Esophagus (tissue), 2 donors: ENCODE data around the gene TMUB2. TPM values are rescaled to one million over a fixed set of nuclear protein-coding genes. Genes with fewer than 3 reads are reported as not detected.

Source experiments
- H3K27ac ChIP-seq, 2 donors: one replicate each; pipeline ENCODE4 v1.5.1; 2013; ENCODE audit warnings: low read depth in 2 of 2, mild to moderate bottlenecking in 2 of 2, inconsistent platforms in 1 of 2, low read length in 1 of 2, moderate library complexity in 1 of 2
- H3K27me3 ChIP-seq, 2 donors: one replicate each; pipeline ENCODE4 v1.6.1; 2013; ENCODE audit warnings: low read length in 2 of 2, control low read depth in 1 of 2, mild to moderate bottlenecking in 1 of 2; ENCODE audit not compliant: insufficient read depth in 2 of 2, control insufficient read depth in 1 of 2
- H3K36me3 ChIP-seq, 2 donors: one replicate each; pipeline ENCODE4 v1.6.1; 2013; ENCODE audit warnings: low read length in 1 of 2; ENCODE audit not compliant: control insufficient read depth in 2 of 2, insufficient read depth in 2 of 2
- H3K4me1 ChIP-seq, 2 donors: one replicate each; pipeline ENCODE4 v1.6.1; 2013; ENCODE audit warnings: low read length in 1 of 2; ENCODE audit not compliant: control insufficient read depth in 2 of 2, insufficient read depth in 2 of 2
- H3K4me3 ChIP-seq, 2 donors: one replicate each; pipeline ENCODE4 v1.5.1; 2013; ENCODE audit warnings: low read length in 2 of 2, mild to moderate bottlenecking in 2 of 2, low read depth in 1 of 2, moderate library complexity in 1 of 2
- H3K9me3 ChIP-seq, 2 donors: one replicate each; pipeline ENCODE4 v1.6.1; 2013; ENCODE audit warnings: mild to moderate bottlenecking in 2 of 2, low read depth in 1 of 2, low read length in 1 of 2, moderate library complexity in 1 of 2; ENCODE audit not compliant: control insufficient read depth in 2 of 2, insufficient read depth in 1 of 2
- WGBS, 2 donors: extraction: QIAGEN DNeasy Blood & Tissue Kit; methylation state at CpG; one replicate each; pipeline ENCODE4 v1.1.7; 2013; 5-methylcytosine and 5-hydroxymethylcytosine counted together
- polyA plus RNA-seq, 2 donors: library from polyadenylated mRNA; stranded (reverse); fragments of 200-250 nt; gene quantifications; one replicate each; pipeline ENCODE4 v1.2.3, GENCODE V29; 2013
- donor health status: healthy with polysubstance abuse.
- donor health status: Bipolar disorder and iron deficiency.

TMUB2 gene
- polyA plus RNA-seq, 2 donors = 25.2 to 37.5 TPM

GRCh38 chr17:44191369-44191768 lies 4.6 kb downstream of the TMUB2 start:
- Histone ChIP-seq H3K27me3 (no peaks in the 10 kb centered on the region), H3K4me3 (no peak overlapping the region), H3K36me3 (peaks cover 20 to 45% of the 10 kb centered on the region in 2 donors), H3K4me1 (peaks cover 0 to 12% of the 10 kb centered on the region in 2 donors), H3K27ac (peak overlapping the region in 1 of 2 donors; percentile 34), H3K9me3 (no peaks in the 10 kb centered on the region)
- 68 to 74% methylated on average over 5 of the region's 5 CpGs for WGBS, 2 donors

GRCh38 chr17:44191941-44192496 lies 5.2 kb downstream of the TMUB2 start:
- peak overlapping the region; percentile 63 to 83 for H3K27ac ChIP-seq
- H3K36me3 ChIP-seq = peaks cover 20 to 45% of the 10 kb centered on the region in 2 donors
- H3K4me3 ChIP-seq = no peak overlapping the region
- no peaks in the 10 kb centered on the region for H3K9me3 ChIP-seq
- WGBS, 2 donors = 51 to 69% methylated on average over 7 of the region's 7 CpGs
- H3K27me3 ChIP-seq = no peaks in the 10 kb centered on the region
- H3K4me1 ChIP-seq = peaks cover 0 to 12% of the 10 kb centered on the region in 2 donors

- Histone ChIP-seq H3K27me3 (no peaks in the 10 kb centered on the region), H3K36me3 (peaks cover 20 to 49% of the 10 kb centered on the region in 2 donors), H3K4me3 (no peak overlapping the region), H3K9me3 (no peaks in the 10 kb centered on the region), H3K27ac (peak overlapping the region in 1 of 2 donors; percentile 83), H3K4me1 (peaks cover 0 to 12% of the 10 kb centered on the region in 2 donors)
- WGBS, 2 donors = 80 to 85% methylated on average over 5 of the region's 5 CpGs
Observed at GRCh38 chr17:44192750-44193149, 6.0 kb downstream of the TMUB2 start.

DNA sequence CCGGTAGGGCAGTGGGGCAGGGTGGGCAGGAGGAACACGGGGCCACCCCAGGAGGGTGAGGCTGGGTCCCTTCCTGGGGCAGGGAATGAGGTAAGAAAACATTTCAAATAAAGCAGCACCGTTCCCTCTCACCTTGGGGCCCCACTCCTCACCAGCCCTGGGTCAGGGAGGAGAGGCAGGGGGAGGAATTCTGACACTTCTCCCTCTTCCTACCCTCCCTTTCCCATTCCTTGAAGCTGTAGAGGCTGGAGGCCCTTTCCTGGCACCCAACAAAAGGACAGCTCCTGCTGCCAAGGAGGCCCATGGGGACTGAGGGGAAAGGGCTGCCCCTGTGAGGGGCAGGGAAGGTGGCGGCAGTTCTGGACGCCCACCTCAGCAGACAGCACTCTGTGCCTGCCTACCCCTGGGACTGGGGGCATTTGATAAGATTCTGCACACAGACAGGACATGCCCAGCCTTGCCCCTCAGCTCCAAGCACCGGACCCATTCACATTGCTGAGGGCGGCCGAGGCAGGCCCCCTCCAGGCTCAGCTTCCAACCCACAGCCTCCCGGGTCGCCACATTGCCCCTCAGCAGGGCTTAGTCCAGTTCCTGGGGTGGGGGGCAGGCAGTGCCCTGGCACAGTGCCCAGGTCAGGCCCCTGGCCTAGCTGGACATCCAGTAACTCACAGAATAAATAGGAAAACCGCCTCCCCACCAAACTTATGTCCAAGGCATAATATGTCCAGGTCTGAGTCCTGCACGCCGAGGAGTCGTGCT lies 6.7 kb downstream of the TMUB2 start:
- 69 to 76% methylated on average over 14 of the region's 14 CpGs for WGBS, 2 donors
- H3K9me3 ChIP-seq = no peaks in the 10 kb centered on the region
- H3K36me3 ChIP-seq = peaks cover 20 to 49% of the 10 kb centered on the region in 2 donors
- no peaks in the 10 kb centered on the region for H3K27me3 ChIP-seq
- peak overlapping the region in 1 of 2 donors; percentile 26 for H3K27ac ChIP-seq
- peaks cover 3 to 17% of the 10 kb centered on the region in 2 donors for H3K4me1 ChIP-seq
- H3K4me3 ChIP-seq = no peak overlapping the region

- Histone ChIP-seq H3K4me1 (peaks cover 3 to 15% of the 10 kb centered on the region in 2 donors), H3K27ac (peak overlapping the region in 1 of 2 donors; percentile 97), H3K9me3 (no peaks in the 10 kb centered on the region), H3K4me3 (no peak overlapping the region), H3K27me3 (no peaks in the 10 kb centered on the region), H3K36me3 (peaks cover 10 to 33% of the 10 kb centered on the region in 2 donors)
- 81 to 90% methylated on average over 15 of the region's 15 CpGs for WGBS, 2 donors
Observed at GRCh38 chr17:44197107-44197506, 10.3 kb downstream of the TMUB2 start.

DNA sequence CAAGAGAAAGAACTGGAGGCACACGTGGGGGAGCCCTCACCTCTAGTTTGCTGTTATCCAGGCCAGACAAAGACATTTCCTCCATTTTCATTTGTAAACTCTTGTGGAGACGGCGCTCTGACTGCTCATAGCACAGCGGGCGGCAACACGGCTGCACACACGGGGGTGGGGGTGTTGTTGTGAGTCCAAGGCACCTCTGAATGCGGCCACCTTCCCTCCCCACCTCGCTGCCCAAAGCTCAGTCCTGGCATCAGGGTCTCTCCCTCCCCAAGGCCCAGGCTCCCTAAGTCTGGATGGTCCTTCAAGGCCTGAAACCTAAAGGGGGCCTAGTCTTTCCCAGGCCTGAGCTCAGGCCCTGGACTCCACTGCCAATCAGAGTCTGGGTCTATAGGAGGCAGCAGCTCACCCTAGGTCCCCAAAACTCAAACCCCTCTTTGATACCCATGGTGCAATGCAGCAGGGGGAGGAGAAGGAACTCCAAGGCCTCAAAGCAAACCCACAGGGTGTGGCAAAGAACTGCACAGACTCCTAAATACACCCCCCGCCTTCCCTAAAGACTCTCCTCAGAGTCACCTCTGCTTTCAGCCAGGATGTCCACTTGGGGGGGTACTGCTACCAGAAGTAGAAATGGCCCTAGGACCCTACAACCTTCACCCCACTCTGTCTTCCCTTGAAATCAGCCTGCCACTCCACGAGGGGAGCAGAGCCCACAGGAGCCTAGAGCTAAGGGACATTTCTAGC lies 11.4 kb downstream of the TMUB2 start:
- Histone ChIP-seq H3K4me1 (peaks cover 3 to 9% of the 10 kb centered on the region in 2 donors), H3K4me3 (peak overlapping the region; percentile 59 to 87), H3K27ac (peak overlapping the region; percentile 97 to 99), H3K36me3 (peaks cover 10 to 27% of the 10 kb centered on the region in 2 donors), H3K27me3 (no peaks in the 10 kb centered on the region), H3K9me3 (no peaks in the 10 kb centered on the region)
- 46 to 54% methylated on average over 11 of the region's 11 CpGs for WGBS, 2 donors

DNA sequence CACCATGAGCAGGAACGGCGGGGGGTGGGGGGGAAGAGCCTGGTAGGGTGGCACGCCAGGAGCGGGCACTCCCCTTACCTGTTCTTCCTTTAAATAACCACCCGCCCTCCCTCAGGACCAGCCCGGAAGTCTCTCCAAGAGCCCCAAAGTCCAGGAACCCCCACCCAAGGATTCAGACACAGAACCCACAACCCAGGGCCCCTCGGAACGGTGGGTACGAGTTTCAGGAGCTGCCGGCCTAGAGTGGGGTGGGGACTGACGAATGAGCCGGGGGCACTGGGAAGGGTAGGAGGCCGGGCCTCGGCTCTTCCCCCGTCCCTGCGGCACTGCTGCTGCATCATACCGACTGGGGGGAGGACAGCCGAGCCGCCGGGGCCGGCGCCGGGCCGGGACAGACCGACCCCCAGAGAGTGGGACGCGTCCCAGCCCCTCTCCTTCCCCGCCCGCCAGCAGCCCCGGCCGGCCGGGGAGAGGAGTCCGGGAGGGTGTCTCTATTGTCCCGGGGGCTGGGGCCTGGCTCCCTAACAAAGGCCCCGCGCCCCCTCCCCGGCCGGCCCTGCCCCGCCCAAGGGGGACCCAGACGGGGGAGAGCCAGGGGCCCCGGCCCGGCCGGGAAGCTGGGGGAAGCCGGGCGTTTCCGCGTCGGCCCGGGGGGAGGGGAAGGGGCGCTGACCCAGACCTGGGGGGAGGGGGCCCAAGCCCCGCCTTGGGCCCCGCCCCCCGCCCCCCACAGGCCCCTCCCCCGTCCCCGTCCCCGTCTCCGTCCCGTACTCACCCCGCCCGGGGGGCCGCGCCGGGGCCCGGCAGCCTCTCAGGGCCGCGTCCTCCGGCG lies 12.2 kb downstream of the TMUB2 start:
- WGBS, 2 donors = 1% methylated on average over 35 to 60 of the region's 68 CpGs
- no peaks in the 10 kb centered on the region for H3K27me3 ChIP-seq
- H3K27ac ChIP-seq = peak overlapping the region; percentile 98 to 99
- peak overlapping the region; percentile 59 to 87 for H3K4me3 ChIP-seq
- H3K9me3 ChIP-seq = no peaks in the 10 kb centered on the region
- H3K36me3 ChIP-seq = peaks cover 10 to 20% of the 10 kb centered on the region in 2 donors
- H3K4me1 ChIP-seq = peaks cover 3 to 13% of the 10 kb centered on the region in 2 donors

- H3K36me3 ChIP-seq = peaks cover 9 to 11% of the 10 kb centered on the region in 2 donors
- H3K27me3 ChIP-seq = no peaks in the 10 kb centered on the region
- WGBS, 2 donors = 0 to 2% methylated on average over 42 to 126 of the region's 126 CpGs
- peak within 1 kb of the TSS; percentile 98 to 99 for H3K27ac ChIP-seq
- peaks cover 3 to 19% of the 10 kb centered on the region in 2 donors for H3K4me1 ChIP-seq
- H3K9me3 ChIP-seq = no peaks in the 10 kb centered on the region
- peak within 1 kb of the TSS; percentile 76 to 87 for H3K4me3 ChIP-seq
Observed at GRCh38 chr17:44199553-44200477, 13.0 kb downstream of the TMUB2 start, which contains the start of gene ATXN7L3. TSS of gene ATXN7L3 (minus strand) at chr17:44199884. CDS start at chr17:44198070, 1,814 bp downstream.
